IPS DF 19.7 (cell line): ENCODE results near the gene FHDC1.

Source experiments
- DNase-seq: peaks from one replicate; pipeline ENCODE4 v3.0.0-alpha.2; 2013; ENCODE audit warnings: low read depth, low spot score

Gene FHDC1

GRCh38 chr4:152981278-152981677 is 45.2 kb downstream of the FHDC1 start:
- no peak for DNase-seq

GRCh38 chr4:152981842-152982241 is 45.7 kb downstream of the FHDC1 start:
- no peak for DNase-seq

GRCh38 chr4:152983221-152983620 is 47.1 kb downstream of the FHDC1 start:
- DNase-seq, result no peak

- DNase-seq, result no peak
These were observed 47.8 kb downstream of the FHDC1 start for GRCh38 chr4:152983774-152984411.

- DNase-seq, result no peak
These were observed 52.8 kb downstream of the FHDC1 start for GRCh38 chr4:152988721-152989553.

- no peak for DNase-seq
These were observed 53.4 kb downstream of the FHDC1 start for GRCh38 chr4:152989554-152989970.

GRCh38 chr4:152990471-152991131 is 54.5 kb downstream of the FHDC1 start:
- no peak for DNase-seq

GRCh38 chr4:152991398-152991797 is 55.3 kb downstream of the FHDC1 start:
- no peak for DNase-seq

- DNase-seq, result no peak
These were observed 55.9 kb downstream of the FHDC1 start for GRCh38 chr4:152992027-152992426.

- no peak for DNase-seq
These were observed 56.3 kb downstream of the FHDC1 start for GRCh38 chr4:152992466-152992865.

- DNase-seq, result no peak
These were observed 57.9 kb downstream of the FHDC1 start for GRCh38 chr4:152994038-152994437.

- no peak for DNase-seq
These were observed 60.0 kb downstream of the FHDC1 start for GRCh38 chr4:152996111-152996571.

GRCh38 chr4:152996672-152997071 is 60.5 kb downstream of the FHDC1 start:
- no peak for DNase-seq

- DNase-seq, result no peak
These were observed 61.2 kb downstream of the FHDC1 start for GRCh38 chr4:152997288-152997687.

GRCh38 chr4:152997771-152998487 is 61.8 kb downstream of the FHDC1 start:
- no peak for DNase-seq

- no peak for DNase-seq
These were observed 62.7 kb downstream of the FHDC1 start for GRCh38 chr4:152998861-152999260.

- no peak for DNase-seq
These were observed 63.4 kb downstream of the FHDC1 start for GRCh38 chr4:152999346-153000075.

GRCh38 chr4:153000076-153000420 is 63.9 kb downstream of the FHDC1 start:
- no peak for DNase-seq

- DNase-seq, result no peak
These were observed 65.5 kb downstream of the FHDC1 start for GRCh38 chr4:153001626-153002025.

- DNase-seq, result no peak
These were observed 66.0 kb downstream of the FHDC1 start for GRCh38 chr4:153002110-153002509.
